Measurements from ENCODE around the gene POU2F3. TPM values are rescaled to one million over a fixed set of nuclear protein-coding genes. Genes with fewer than 3 reads are reported as not detected.

POU2F3 gene
- total RNA-seq, 4 donors from 2014 or later: 0.27 to 0.46 TPM; not detected in 2

DNA sequence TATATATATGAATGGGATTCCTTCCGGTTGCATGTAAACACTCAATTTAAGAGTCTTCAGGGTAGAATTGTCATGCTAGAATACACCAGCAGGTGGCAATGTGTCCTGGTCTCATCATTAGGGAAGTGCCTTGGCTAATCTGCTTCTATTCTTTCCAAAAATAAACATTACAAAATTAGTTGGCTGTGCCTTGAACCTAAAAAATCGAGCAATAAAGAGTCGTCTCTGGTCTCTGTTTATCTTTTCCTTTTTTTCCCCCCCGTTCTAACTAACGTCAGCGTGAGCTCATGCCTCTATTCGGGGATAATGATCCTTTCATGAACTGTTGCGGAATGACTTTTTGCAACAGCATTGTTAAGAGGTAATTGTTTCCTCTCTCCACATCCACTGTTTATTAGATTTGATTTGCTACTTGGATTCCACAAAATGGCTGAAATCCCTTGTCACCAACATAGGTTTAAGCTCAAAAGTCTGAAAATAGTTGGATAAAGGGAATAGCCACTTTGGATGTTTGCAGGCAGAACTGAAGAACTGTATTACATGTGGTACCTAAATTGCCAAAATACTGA is 95.0 kb downstream of the POU2F3 start:
- TF ChIP-seq POLR2A (IDR thresholded peaks at IDR 0.05) (no peak), POLR2AphosphoS5 (IDR thresholded peaks at IDR 0.05) (peak; percentile 95), EP300 (IDR thresholded peaks at IDR 0.05) (no peak)
- TF ChIP-seq, protein P1, sequence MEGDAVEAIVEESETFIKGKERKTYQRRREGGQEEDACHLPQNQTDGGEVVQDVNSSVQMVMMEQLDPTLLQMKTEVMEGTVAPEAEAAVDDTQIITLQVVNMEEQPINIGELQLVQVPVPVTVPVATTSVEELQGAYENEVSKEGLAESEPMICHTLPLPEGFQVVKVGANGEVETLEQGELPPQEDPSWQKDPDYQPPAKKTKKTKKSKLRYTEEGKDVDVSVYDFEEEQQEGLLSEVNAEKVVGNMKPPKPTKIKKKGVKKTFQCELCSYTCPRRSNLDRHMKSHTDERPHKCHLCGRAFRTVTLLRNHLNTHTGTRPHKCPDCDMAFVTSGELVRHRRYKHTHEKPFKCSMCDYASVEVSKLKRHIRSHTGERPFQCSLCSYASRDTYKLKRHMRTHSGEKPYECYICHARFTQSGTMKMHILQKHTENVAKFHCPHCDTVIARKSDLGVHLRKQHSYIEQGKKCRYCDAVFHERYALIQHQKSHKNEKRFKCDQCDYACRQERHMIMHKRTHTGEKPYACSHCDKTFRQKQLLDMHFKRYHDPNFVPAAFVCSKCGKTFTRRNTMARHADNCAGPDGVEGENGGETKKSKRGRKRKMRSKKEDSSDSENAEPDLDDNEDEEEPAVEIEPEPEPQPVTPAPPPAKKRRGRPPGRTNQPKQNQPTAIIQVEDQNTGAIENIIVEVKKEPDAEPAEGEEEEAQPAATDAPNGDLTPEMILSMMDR (IDR thresholded peaks at IDR 0.05): peak; percentile 40 to 86 (median 73)
- 0 to 1% methylated on average over 5 to 8 of the region's 8 CpGs for WGBS, 2 donors (ENCODE audit: low coverage in 1 of 2)
- Histone ChIP-seq H3K4me3 (peak overlapping the region; percentile 81 to 89), H3K9me3 (no peaks in the 10 kb centered on the region), H3K4me1 (peaks cover 0 to 66% (median 6%) of the 10 kb centered on the region in 3 donors), H3K27ac (peak overlapping the region; percentile 87 to 99 (median 94)), H3K27me3 (no peaks in the 10 kb centered on the region), H3K36me3 (peaks cover 0 to 16% of the 10 kb centered on the region in 2 donors)
- peak; percentile 69 for ATAC-seq

GRCh38 chr11:120335556-120335907 is 95.6 kb downstream of the POU2F3 start:
- H3K9me3 ChIP-seq: no peaks in the 10 kb centered on the region
- peak overlapping the region; percentile 87 to 99 (median 94) for H3K27ac ChIP-seq
- TF ChIP-seq EP300 (IDR thresholded peaks at IDR 0.05): no peak
- TF ChIP-seq, protein P1 (IDR thresholded peaks at IDR 0.05): no peak
- no peak for TF ChIP-seq POLR2A (IDR thresholded peaks at IDR 0.05)
- TF ChIP-seq POLR2AphosphoS5 (IDR thresholded peaks at IDR 0.05): no peak
- no peaks in the 10 kb centered on the region for H3K27me3 ChIP-seq
- 0 to 2% methylated on average over 8 to 16 of the region's 19 CpGs for WGBS, 2 donors (ENCODE audit: low coverage in 1 of 2)
- H3K4me1 ChIP-seq: peaks cover 0 to 71% (median 12%) of the 10 kb centered on the region in 3 donors
- peaks cover 0 to 10% of the 10 kb centered on the region in 2 donors for H3K36me3 ChIP-seq
- no peak for ATAC-seq
- peak overlapping the region; percentile 81 to 89 for H3K4me3 ChIP-seq

DNA sequence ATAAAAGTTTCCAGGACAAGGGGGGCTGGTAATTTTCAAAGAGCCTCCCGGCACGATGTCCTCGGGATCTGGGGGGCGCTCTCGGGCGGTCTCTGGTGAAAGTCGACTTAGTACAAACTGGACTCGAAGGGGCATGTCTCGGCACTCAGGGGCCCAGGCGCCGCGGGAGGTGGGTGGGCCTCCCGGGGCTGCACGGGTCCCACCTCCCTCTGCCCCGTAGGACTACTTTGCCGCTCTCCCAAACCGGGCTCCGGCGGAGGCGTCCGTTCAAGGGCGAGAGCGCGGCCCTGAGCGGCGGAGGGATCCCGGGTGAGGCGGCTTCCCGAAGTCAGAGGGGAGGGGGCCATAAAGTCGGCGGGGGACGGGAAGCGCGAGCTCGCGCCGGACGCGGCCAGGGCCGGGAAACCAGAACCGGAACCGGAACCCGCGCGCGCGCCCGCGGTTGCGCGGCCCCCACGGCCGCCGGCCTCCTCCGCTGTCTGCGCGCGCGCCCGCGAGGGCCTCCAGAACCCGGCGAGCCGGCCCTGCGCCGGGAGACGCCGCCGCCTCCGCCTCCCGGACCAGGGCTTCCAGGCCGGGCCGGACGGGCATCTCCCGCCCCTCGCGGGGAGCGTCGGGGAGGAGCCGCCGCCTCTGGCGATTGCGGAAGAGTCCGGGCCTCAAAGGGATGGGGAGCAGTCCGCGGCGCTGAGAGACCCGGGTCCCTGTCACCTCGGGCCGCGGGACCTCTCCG is 96.1 kb downstream of the POU2F3 start, which contains the start of gene ARHGEF12:
Gene ARHGEF12 (plus strand): TSS at position 506 of the 733 bp plus-strand sequence. CDS start 831 bp downstream, outside the sequence.
- H3K4me3 ChIP-seq: peak within 1 kb of the TSS; percentile 81 to 89
- peak; percentile 85 for ATAC-seq
- peaks cover 0 to 77% (median 12%) of the 10 kb centered on the region in 3 donors for H3K4me1 ChIP-seq
- H3K36me3 ChIP-seq: peaks cover 0 to 5% of the 10 kb centered on the region in 2 donors
- TF ChIP-seq POLR2A (IDR thresholded peaks at IDR 0.05): peak; percentile 84 to 94
- peak; percentile 82 for TF ChIP-seq POLR2AphosphoS5 (IDR thresholded peaks at IDR 0.05)
- TF ChIP-seq, protein P1 (IDR thresholded peaks at IDR 0.05): peak in 1 of 4 experiments; percentile 47
- TF ChIP-seq EP300 (IDR thresholded peaks at IDR 0.05): no peak
- H3K27me3 ChIP-seq: no peaks in the 10 kb centered on the region
- H3K9me3 ChIP-seq: no peaks in the 10 kb centered on the region
- no CpG with 5 or more reads among the region's 92 CpGs for whole genome bisulfite sequencing, 2 donors (ENCODE audit: low coverage in 1 of 2)
- H3K27ac ChIP-seq: peak within 1 kb of the TSS; percentile 91 to 99 (median 94)

- peaks cover 0 to 77% (median 6%) of the 10 kb centered on the region in 3 donors for H3K4me1 ChIP-seq
These were observed 96.9 kb downstream of the POU2F3 start for GRCh38 chr11:120336641-120337354.

More at GRCh38 chr11:120336641-120337354, 96.9 kb downstream of the POU2F3 start:
- Histone ChIP-seq H3K36me3 (no peaks in the 10 kb centered on the region), H3K27me3 (no peaks in the 10 kb centered on the region), H3K4me3 (peak overlapping the region; percentile 81 to 89), H3K9me3 (no peaks in the 10 kb centered on the region), H3K27ac (peak overlapping the region; percentile 91 to 99 (median 94))
- no peak for TF ChIP-seq POLR2AphosphoS5 (IDR thresholded peaks at IDR 0.05)
- TF ChIP-seq, protein P1 (IDR thresholded peaks at IDR 0.05): no peak
- TF ChIP-seq EP300 (IDR thresholded peaks at IDR 0.05): no peak
- peak; percentile 14 to 32 for TF ChIP-seq POLR2A (IDR thresholded peaks at IDR 0.05)
- 0 to 5% methylated on average over 4 to 8 of the region's 56 CpGs for WGBS, 2 donors (ENCODE audit: low coverage in 1 of 2)
- ATAC-seq: peak; percentile 29
